IMR-90 (cell line): Measurements from ENCODE around the gene PKIG. TPM values are rescaled to one million over a fixed set of nuclear protein-coding genes. Genes with fewer than 3 reads are reported as not detected.

Source experiments
- ATAC-seq: fragments of 200-7000 bp; cut with Tn5 transposase; 2 replicates; pipeline ENCODE4 v1.9.1; 2020; ENCODE audit warnings: low read depth, mild to moderate bottlenecking, moderate library complexity
- BruUV-seq: library from RNA; stranded (reverse); fragments of 400-500 nt; replicated peaks from 2 replicates; lab custom pipeline; 2021; lab: Mats Ljungman, UMichigan
- CTCF ChIA-PET: fragments of 300-600 bp; formaldehyde crosslinking; extraction: SDS; loops from one replicate; lab custom pipeline; 2021; ENCODE audit warnings: antibody characterized with exemption; lab: Yijun Ruan, JAX
- POLR2A ChIA-PET: fragments of 300-600 bp; sonication (Branson Sonifier 250); formaldehyde crosslinking; loops from one replicate; lab custom pipeline; 2022; ENCODE audit warnings: antibody characterized with exemption; ENCODE audit not compliant: unreplicated experiment; lab: Charles Lee
- DNase-seq: peaks from one replicate; pipeline ENCODE4 v3.0.0; 2013
- H2AFZ ChIP-seq: replicated peaks from 2 replicates; pipeline ENCODE3; 2013; ENCODE audit warnings: low read length, mild to moderate bottlenecking; ENCODE audit not compliant: poor library complexity
- H2AK5ac ChIP-seq: 2 replicates; pipeline ENCODE4 v1.6.1; 2013; ENCODE audit warnings: low read depth, low read length, inconsistent platforms
- H2AK9ac ChIP-seq: replicated peaks from 2 replicates; pipeline ENCODE3; 2013; ENCODE audit warnings: mild to moderate bottlenecking, low read depth, low read length, moderate library complexity; ENCODE audit not compliant: poor library complexity
- H2BK120ac ChIP-seq: 2 replicates; pipeline ENCODE4 v1.6.1; 2013; ENCODE audit warnings: low read depth, low read length, inconsistent platforms
- H2BK15ac ChIP-seq: 3 replicates; pipeline ENCODE4 v1.6.1; 2013; ENCODE audit warnings: low read depth, low read length, inconsistent platforms
- H2BK20ac ChIP-seq: 2 replicates; pipeline ENCODE4 v1.6.1; 2013; ENCODE audit warnings: low read depth, mild to moderate bottlenecking, inconsistent platforms, low read length, moderate library complexity
- H2BK5ac ChIP-seq: 2 replicates; pipeline ENCODE4 v1.6.1; 2013; ENCODE audit warnings: mild to moderate bottlenecking, low read depth, low read length, inconsistent platforms; ENCODE audit not compliant: poor library complexity, severe bottlenecking
- H3K14ac ChIP-seq: replicated peaks from 2 replicates; pipeline ENCODE4 v1.6.1; 2013; ENCODE audit warnings: low read depth, low read length, inconsistent platforms
- H3K18ac ChIP-seq: 2 replicates; pipeline ENCODE4 v1.6.1; 2013; ENCODE audit warnings: low read depth, low read length, control low read depth
- H3K23ac ChIP-seq: 2 replicates; pipeline ENCODE4 v1.6.1; 2013; ENCODE audit warnings: low read depth, low read length, inconsistent platforms
- H3K27ac ChIP-seq: 2 replicates; pipeline ENCODE4 v1.5.1; 2013; ENCODE audit warnings: mild to moderate bottlenecking, control low read depth, low read length; ENCODE audit not compliant: insufficient read depth
- H3K27me3 ChIP-seq: 2 replicates; pipeline ENCODE4 v1.6.1; 2013; ENCODE audit warnings: low read length; ENCODE audit not compliant: control insufficient read depth, insufficient read depth
- H3K36me3 ChIP-seq: 2 replicates; pipeline ENCODE4 v1.6.1; 2013; ENCODE audit warnings: low read length, mixed read lengths; ENCODE audit not compliant: control insufficient read depth, insufficient read depth
- H3K4ac ChIP-seq: 2 replicates; pipeline ENCODE4 v1.6.1; 2013; ENCODE audit warnings: low read depth, low read length, inconsistent platforms
- H3K4me1 ChIP-seq: 2 replicates; pipeline ENCODE4 v1.6.1; 2013; ENCODE audit warnings: low read length, mixed read lengths; ENCODE audit not compliant: control insufficient read depth, insufficient read depth
- H3K4me2 ChIP-seq: 2 replicates; pipeline ENCODE4 v1.6.1; 2013; ENCODE audit warnings: low read depth, mild to moderate bottlenecking, control low read depth, low read length, moderate library complexity
- H3K4me3 ChIP-seq: 2 replicates; pipeline ENCODE4 v1.5.1; 2013; ENCODE audit warnings: low read depth, mild to moderate bottlenecking, control low read depth, low read length, moderate library complexity; ENCODE audit not compliant: insufficient read depth
- H3K56ac ChIP-seq: 2 replicates; pipeline ENCODE4 v1.6.1; 2013; ENCODE audit warnings: low read length, inconsistent platforms; ENCODE audit not compliant: insufficient read depth; ENCODE audit errors: extremely low read depth
- H3K79me1 ChIP-seq, 2 experiments: 2 replicates each; pipeline ENCODE4 v1.6.1; 2013; ENCODE audit warnings: low read length in 2 of 2, inconsistent platforms in 1 of 2, low read depth in 1 of 2
- H3K9ac ChIP-seq: 2 replicates; pipeline ENCODE4 v1.6.1; 2013; ENCODE audit warnings: low read depth, low read length, control low read depth
- H3K9me1 ChIP-seq: 2 replicates; pipeline ENCODE4 v1.6.1; 2013; ENCODE audit warnings: low read length, inconsistent platforms; ENCODE audit not compliant: insufficient read depth
- H3K9me3 ChIP-seq: 2 replicates; pipeline ENCODE4 v1.6.1; 2013; ENCODE audit warnings: low read length; ENCODE audit not compliant: control insufficient read depth, insufficient read depth
- H4K20me1 ChIP-seq: 2 replicates; pipeline ENCODE4 v1.6.1; 2013; ENCODE audit warnings: low read length, inconsistent platforms; ENCODE audit not compliant: insufficient read depth
- H4K5ac ChIP-seq: 2 replicates; pipeline ENCODE4 v1.6.1; 2013; ENCODE audit warnings: mild to moderate bottlenecking, low read depth, low read length, control low read depth
- H4K8ac ChIP-seq, 2 experiments: 2 replicates each; pipeline ENCODE4 v1.6.1; 2013; ENCODE audit warnings: low read depth in 2 of 2, low read length in 2 of 2, control low read depth in 1 of 2, inconsistent platforms in 1 of 2
- H4K91ac ChIP-seq: 2 replicates; pipeline ENCODE4 v1.6.1; 2013; ENCODE audit warnings: low read depth, low read length, inconsistent platforms; ENCODE audit not compliant: insufficient read depth
- BHLHE40 ChIP-seq: fragments of 150-350 bp; IDR thresholded peaks from 2 replicates; pipeline ENCODE4 v1.6.1; 2016; ENCODE audit warnings: mild to moderate bottlenecking, low read depth, low read length
- CTCF ChIP-seq: conservative IDR thresholded peaks from 2 replicates; pipeline ENCODE4 v1.5.1; 2012; ENCODE audit warnings: mild to moderate bottlenecking, low read depth, low read length, improper control_type of control experiment
- MAFK ChIP-seq: IDR thresholded peaks from 2 replicates; pipeline ENCODE4 v1.6.1; 2012; ENCODE audit warnings: low read depth, low read length, improper control_type of control experiment
- MAZ ChIP-seq: IDR thresholded peaks from 2 replicates; pipeline ENCODE4 v1.6.1; 2012; ENCODE audit warnings: low read depth, mild to moderate bottlenecking, low read length, improper control_type of control experiment, moderate library complexity, borderline replicate concordance
- MXI1 ChIP-seq: IDR thresholded peaks from 2 replicates; pipeline ENCODE4 v1.6.1; 2012; ENCODE audit warnings: low read depth, mild to moderate bottlenecking, low read length, moderate library complexity, borderline replicate concordance
- RCOR1 ChIP-seq: IDR thresholded peaks from 2 replicates; pipeline ENCODE4 v1.6.1; 2012; ENCODE audit warnings: mild to moderate bottlenecking, low read length, improper control_type of control experiment; ENCODE audit not compliant: insufficient replicate concordance
- RFX5 ChIP-seq: IDR thresholded peaks from 2 replicates; pipeline ENCODE4 v1.8.0; 2012; ENCODE audit warnings: low read depth, mild to moderate bottlenecking, low read length, moderate library complexity
- USF2 ChIP-seq: fragments of 150-350 bp; IDR thresholded peaks from 2 replicates; pipeline ENCODE4 v1.6.1; 2017; ENCODE audit warnings: mild to moderate bottlenecking, antibody characterized with exemption, low read length, low read depth
- WGBS, 2 experiments: methylation state at CpG; one replicate each; pipeline versions ENCODE4 v1.1.5 to v1.1.7; 2013; ENCODE audit warnings: missing lambda C conversion rate in 2 of 2; ENCODE audit not compliant: insufficient read length in 1 of 2; ENCODE audit errors: extremely low coverage in 2 of 2; 5-methylcytosine and 5-hydroxymethylcytosine counted together
- dilution Hi-C: fragments of 300-500 bp; cut with HindIII; formaldehyde crosslinking; loops from one replicate; pipeline ENCODE4 v1.14.3; 2018; ENCODE audit warnings: low sequenced_read_pairs; ENCODE audit not compliant: unreplicated experiment
- in situ Hi-C: fragments of 300-500 bp; cut with MboI; formaldehyde crosslinking; loops from 3 replicates; pipeline ENCODE4 v1.14.3; 2019; ENCODE audit warnings: low sequenced_read_pairs, inconsistent platforms, mixed read lengths
- intact Hi-C: fragments of 100-400 bp; cut with micrococcal nuclease; formaldehyde crosslinking; loops from 2 replicates; pipeline ENCODE4 v1.10.0; 2022
- polyA plus RNA-seq, 3 experiments: library from polyadenylated mRNA; depleted of rRNA; stranded (reverse); fragments of >200 nt; gene quantifications; 2 replicates each; pipeline ENCODE4 v1.2.3, GENCODE V29; 2012; ENCODE audit warnings: low replicate concordance in 1 of 3
- total RNA-seq: library from RNA; depleted of rRNA; stranded (reverse); fragments of >200 nt; gene quantifications from 2 replicates; pipeline ENCODE4 v1.2.3, GENCODE V29; 2012

PKIG gene
- total and polyA plus RNA-seq, 2 of the 4 experiments (the other 2 are of a cell fraction), result 78.3 to 89.6 TPM

- Histone ChIP-seq H3K79me1 (no peaks in the 10 kb centered on the region), H4K91ac (no peak overlapping the region), H2BK15ac (no peak overlapping the region), H3K18ac (no peak overlapping the region), H4K5ac (no peak overlapping the region), H2AK5ac (no peak overlapping the region), H2AK9ac (no peak overlapping the region), H4K8ac (no peak overlapping the region), H3K14ac (no peak overlapping the region), H2AFZ (no peak overlapping the region), H3K9me1 (no peaks in the 10 kb centered on the region; the same call in 1 of the 2 replicates), H3K27me3 (peaks cover 34% of the 10 kb centered on the region), H3K4me1 (peaks cover 2% of the 10 kb centered on the region; the same call in 1 of the 2 replicates), H3K4me2 (no peak overlapping the region), H3K27ac (no peak overlapping the region), H3K23ac (no peak overlapping the region), H2BK120ac (no peak overlapping the region), H2BK20ac (no peak overlapping the region), H3K9ac (no peak overlapping the region), H3K9me3 (peaks cover 10% of the 10 kb centered on the region), H3K56ac (no peak overlapping the region), H3K4ac (no peak overlapping the region), H4K20me1 (no peaks in the 10 kb centered on the region), H3K36me3 (no peaks in the 10 kb centered on the region), H2BK5ac (no peak overlapping the region), H3K4me3 (no peak overlapping the region)
- DNase-seq (no peak), ATAC-seq (no peak)
- intact Hi-C loops, result no loop called here
- dilution Hi-C loops, result no loop called here
- TF ChIP-seq USF2 (no peak), RCOR1 (no peak), RFX5 (no peak), MAZ (no peak), CTCF (no peak), MXI1 (no peak), BHLHE40 (no peak), MAFK (no peak)
- ChIA-PET CTCF (interaction anchor here (0.7 kb wide), 1 partner anchor 235 kb away, joined by 3 read pairs; no protein-coding TSS in a partner anchor), POLR2A (no interaction called here)
- WGBS, 2 experiments, result 50% methylated on average over 1 of the region's 2 CpGs; no CpG with 5 or more reads in 1 of the 2 experiments
- in situ Hi-C loops, result no loop called here
- BruUV-seq, result no TSS peak
These were observed 71.2 kb downstream of the PKIG start for GRCh38 chr20:44653546-44653945.
